Dendritic cell treated with granulocyte-macrophage colony-stimulating factor and Interleukin-4, amounts not matched to agents 40 ng/mL and 50 ng/mL, for 4 days (primary cell): ENCODE data around the gene RRM1.
"Not testable (repeated sequence)": the region's sequence is repeated elsewhere in the genome, so short reads cannot be mapped to it uniquely, and the experiment has no call there.

Experiments
- H3K27ac Mint-ChIP-seq: one replicate; pipeline ENCODE4 v1.8.0; 2022; ENCODE audit warnings: mild to moderate bottlenecking, mixed read lengths
- H3K27me3 Mint-ChIP-seq: one replicate; pipeline ENCODE4 v1.8.0; 2022; ENCODE audit warnings: mild to moderate bottlenecking, mixed read lengths
- H3K36me3 Mint-ChIP-seq: one replicate; pipeline ENCODE4 v1.8.0; 2022; ENCODE audit warnings: low read depth, mixed read lengths
- H3K4me1 Mint-ChIP-seq: one replicate; pipeline ENCODE4 v1.8.0; 2022; ENCODE audit warnings: low read depth, mixed read lengths
- H3K4me3 Mint-ChIP-seq: one replicate; pipeline ENCODE4 v1.8.0; 2022; ENCODE audit warnings: mild to moderate bottlenecking, moderate library complexity, mixed read lengths
- H3K9me3 Mint-ChIP-seq: one replicate; pipeline ENCODE4 v1.8.0; 2022; ENCODE audit warnings: mixed read lengths
- intact Hi-C: fragments of 100-400 bp; cut with micrococcal nuclease; formaldehyde crosslinking; loops from one replicate; pipeline ENCODE4 v1.15.0; 2022

The RRM1 gene

DNA sequence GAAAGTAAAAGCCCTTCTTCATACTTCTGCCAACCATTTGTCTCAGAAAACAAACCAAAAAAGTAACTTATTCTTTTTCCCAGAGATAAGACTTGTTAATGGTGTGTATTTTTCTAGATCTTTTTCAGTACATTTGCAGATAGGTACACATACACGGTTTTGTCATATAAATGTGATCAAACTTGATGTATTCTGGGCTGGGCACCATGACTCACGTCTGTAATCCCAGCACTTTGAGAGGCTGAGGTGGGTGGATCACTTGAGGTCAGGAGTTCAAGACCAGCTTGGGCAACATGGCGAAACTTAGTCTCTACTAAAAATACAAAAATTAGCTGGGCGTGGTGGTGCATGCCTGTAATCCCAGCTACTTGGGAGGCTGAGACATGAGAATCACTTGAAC is 35.6 kb downstream of the RRM1 start:
- peaks cover 77% of the 10 kb centered on the region for H3K36me3 Mint-ChIP-seq
- H3K9me3 Mint-ChIP-seq, intact Hi-C loops, H3K4me3 Mint-ChIP-seq, H3K27ac Mint-ChIP-seq, H3K27me3 Mint-ChIP-seq, H3K4me1 Mint-ChIP-seq: not testable (repeated sequence)

DNA sequence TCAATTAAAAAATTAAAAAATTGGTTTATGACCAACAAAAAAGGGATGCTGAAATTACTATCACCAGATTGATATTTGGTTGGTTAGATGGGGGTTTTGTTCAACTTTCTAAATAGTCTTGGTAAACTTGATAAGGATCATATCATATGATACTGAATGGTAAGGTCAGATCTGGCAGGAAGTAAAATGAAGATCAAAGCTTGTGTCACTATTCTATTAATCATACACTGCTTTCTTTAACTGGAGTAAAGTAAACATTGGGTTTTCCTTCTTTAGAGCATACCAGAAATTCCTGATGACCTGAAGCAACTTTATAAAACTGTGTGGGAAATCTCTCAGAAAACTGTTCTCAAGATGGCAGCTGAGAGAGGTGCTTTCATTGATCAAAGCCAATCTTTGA is 40.2 kb downstream of the RRM1 start:
- H3K27me3 Mint-ChIP-seq, result no peaks in the 10 kb centered on the region
- H3K36me3 Mint-ChIP-seq, result peaks cover 71% of the 10 kb centered on the region
- no peak overlapping the region for H3K27ac Mint-ChIP-seq
- H3K4me3 Mint-ChIP-seq, result no peak overlapping the region
- no peaks in the 10 kb centered on the region for H3K4me1 Mint-ChIP-seq
- H3K9me3 Mint-ChIP-seq, result peaks cover 20% of the 10 kb centered on the region
- intact Hi-C loops, result no loop called here

- Mint-ChIP-seq H3K36me3 (peaks cover 72% of the 10 kb centered on the region), H3K27ac (no peak overlapping the region), H3K27me3 (no peaks in the 10 kb centered on the region), H3K4me3 (no peak overlapping the region), H3K4me1 (no peaks in the 10 kb centered on the region), H3K9me3 (peaks cover 30% of the 10 kb centered on the region)
- intact Hi-C loops, result no loop called here
Measured at GRCh38 chr11:4138497-4138896, 43.9 kb downstream of the RRM1 start.

- Mint-ChIP-seq H3K27me3 (no peaks in the 10 kb centered on the region), H3K9me3 (peaks cover 30% of the 10 kb centered on the region), H3K27ac (no peak overlapping the region), H3K4me1 (no peaks in the 10 kb centered on the region), H3K36me3 (peaks cover 55% of the 10 kb centered on the region), H3K4me3 (no peak overlapping the region)
- intact Hi-C loops, result no loop called here
Measured at GRCh38 chr11:4140067-4140636, 45.6 kb downstream of the RRM1 start.

GRCh38 chr11:4146070-4146771 is 51.6 kb downstream of the RRM1 start:
- Mint-ChIP-seq H3K4me3 (no peak overlapping the region), H3K36me3 (peaks cover 8% of the 10 kb centered on the region), H3K4me1 (no peaks in the 10 kb centered on the region), H3K9me3 (no peaks in the 10 kb centered on the region), H3K27ac (no peak overlapping the region), H3K27me3 (peaks cover 2% of the 10 kb centered on the region)
- intact Hi-C loops, result no loop called here

DNA sequence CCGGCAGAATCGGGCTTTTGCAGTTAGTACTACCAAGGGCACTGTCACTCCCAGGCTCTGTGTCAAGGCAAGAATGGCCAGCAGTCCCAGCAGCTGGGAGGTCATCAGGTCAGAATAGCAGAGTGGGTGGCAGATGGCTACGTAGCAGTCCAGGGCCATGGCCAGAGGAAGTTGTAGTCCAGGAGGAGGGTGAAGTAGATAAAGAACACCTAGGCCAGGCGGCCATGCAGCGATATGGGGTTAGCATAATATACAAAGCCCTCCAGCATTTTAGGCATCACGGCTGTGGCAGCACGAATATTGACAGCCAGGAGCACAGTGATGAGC is 52.1 kb downstream of the RRM1 start:
- no peak overlapping the region for H3K4me3 Mint-ChIP-seq
- no peaks in the 10 kb centered on the region for H3K4me1 Mint-ChIP-seq
- no peak overlapping the region for H3K27ac Mint-ChIP-seq
- H3K36me3 Mint-ChIP-seq, result peaks cover 3% of the 10 kb centered on the region
- intact Hi-C loops, result no loop called here
- peaks cover 2% of the 10 kb centered on the region for H3K27me3 Mint-ChIP-seq
- H3K9me3 Mint-ChIP-seq, result no peaks in the 10 kb centered on the region

GRCh38 chr11:4154503-4154902 is 59.9 kb downstream of the RRM1 start:
- Mint-ChIP-seq H3K4me3 (no peak overlapping the region), H3K9me3 (no peaks in the 10 kb centered on the region), H3K4me1 (no peaks in the 10 kb centered on the region), H3K36me3 (no peaks in the 10 kb centered on the region), H3K27me3 (peaks cover 8% of the 10 kb centered on the region), H3K27ac (no peak overlapping the region)
- intact Hi-C loops, result no loop called here

GRCh38 chr11:4156571-4156970 is 62.0 kb downstream of the RRM1 start:
- Mint-ChIP-seq H3K36me3 (no peaks in the 10 kb centered on the region), H3K9me3 (no peaks in the 10 kb centered on the region), H3K27ac (no peak overlapping the region), H3K4me1 (no peaks in the 10 kb centered on the region), H3K27me3 (peaks cover 16% of the 10 kb centered on the region), H3K4me3 (no peak overlapping the region)
- intact Hi-C loops, result no loop called here

GRCh38 chr11:4158818-4159217 is 64.2 kb downstream of the RRM1 start:
- intact Hi-C loops, H3K9me3 Mint-ChIP-seq, H3K27ac Mint-ChIP-seq, H3K4me3 Mint-ChIP-seq, H3K36me3 Mint-ChIP-seq, H3K4me1 Mint-ChIP-seq: not testable (repeated sequence)
- peaks cover 13% of the 10 kb centered on the region for H3K27me3 Mint-ChIP-seq

GRCh38 chr11:4161305-4161704 is 66.7 kb downstream of the RRM1 start:
- H3K27me3 Mint-ChIP-seq, result peaks cover 13% of the 10 kb centered on the region
- no peaks in the 10 kb centered on the region for H3K36me3 Mint-ChIP-seq
- no peaks in the 10 kb centered on the region for H3K4me1 Mint-ChIP-seq
- H3K27ac Mint-ChIP-seq, result no peak overlapping the region
- H3K4me3 Mint-ChIP-seq, result no peak overlapping the region
- H3K9me3 Mint-ChIP-seq, result no peaks in the 10 kb centered on the region
- intact Hi-C loops, result no loop called here

DNA sequence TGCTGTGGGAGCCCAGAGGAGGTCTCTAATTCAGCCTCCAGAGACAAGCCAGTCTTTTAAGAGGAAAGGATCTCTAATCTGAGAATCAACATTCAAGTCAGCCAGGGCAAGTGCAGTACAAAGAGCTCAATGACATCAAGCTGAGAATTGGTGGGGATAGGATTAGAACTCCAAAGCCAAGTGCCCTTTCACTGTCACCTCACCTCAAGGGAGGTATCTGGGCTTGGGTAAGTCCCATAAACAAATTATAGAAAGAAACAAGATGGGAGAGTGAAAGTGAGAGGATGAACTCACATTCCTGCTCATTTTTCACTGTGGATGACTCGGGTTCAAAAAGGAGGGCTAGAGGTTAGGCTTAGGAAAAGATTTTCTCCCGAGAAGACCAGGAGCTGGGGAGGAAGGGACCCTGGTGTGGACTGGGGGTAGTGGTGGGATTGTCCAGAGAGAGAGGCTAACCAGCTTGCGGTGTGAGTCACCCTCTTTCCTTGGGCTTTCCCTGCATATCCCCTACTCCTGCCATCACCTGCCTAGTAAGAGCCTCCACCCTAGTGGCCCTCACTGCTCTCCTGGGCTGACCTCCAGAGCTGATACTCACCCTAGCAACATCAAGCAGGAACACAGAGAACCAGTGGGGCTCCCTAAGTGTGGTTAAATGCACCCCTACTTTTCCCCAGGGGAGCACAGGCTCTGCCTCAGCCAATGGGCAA is 70.4 kb downstream of the RRM1 start:
- Mint-ChIP-seq H3K9me3 (no peaks in the 10 kb centered on the region), H3K4me1 (no peaks in the 10 kb centered on the region), H3K27ac (no peak overlapping the region), H3K4me3 (no peak overlapping the region), H3K36me3 (no peaks in the 10 kb centered on the region), H3K27me3 (peaks cover 12% of the 10 kb centered on the region)
- intact Hi-C loops, result no loop called here

DNA sequence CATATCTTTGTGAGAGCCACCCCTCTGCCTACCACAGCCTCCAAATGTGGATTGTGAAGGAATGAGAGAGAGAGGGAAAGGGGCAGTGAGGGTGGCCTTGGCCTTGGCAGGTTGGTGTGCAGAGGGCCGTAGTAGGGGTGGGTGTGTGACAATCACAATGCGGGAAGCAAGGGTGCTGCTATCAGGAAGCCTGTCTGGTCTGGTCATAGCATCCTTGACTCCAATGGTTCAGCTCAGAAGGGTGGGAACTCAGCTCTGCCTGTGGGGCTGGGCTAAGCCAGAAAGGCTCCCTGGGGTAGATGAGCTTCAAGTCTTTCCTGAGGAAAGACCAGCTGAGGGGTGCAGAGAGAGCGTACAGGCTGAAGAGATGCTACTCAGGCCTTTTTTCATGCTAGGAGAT is 72.7 kb downstream of the RRM1 start:
- H3K9me3 Mint-ChIP-seq, result no peaks in the 10 kb centered on the region
- H3K36me3 Mint-ChIP-seq, result no peaks in the 10 kb centered on the region
- no peak overlapping the region for H3K4me3 Mint-ChIP-seq
- H3K27me3 Mint-ChIP-seq, result peaks cover 2% of the 10 kb centered on the region
- no peaks in the 10 kb centered on the region for H3K4me1 Mint-ChIP-seq
- H3K27ac Mint-ChIP-seq, result no peak overlapping the region
- intact Hi-C loops, result no loop called here

DNA sequence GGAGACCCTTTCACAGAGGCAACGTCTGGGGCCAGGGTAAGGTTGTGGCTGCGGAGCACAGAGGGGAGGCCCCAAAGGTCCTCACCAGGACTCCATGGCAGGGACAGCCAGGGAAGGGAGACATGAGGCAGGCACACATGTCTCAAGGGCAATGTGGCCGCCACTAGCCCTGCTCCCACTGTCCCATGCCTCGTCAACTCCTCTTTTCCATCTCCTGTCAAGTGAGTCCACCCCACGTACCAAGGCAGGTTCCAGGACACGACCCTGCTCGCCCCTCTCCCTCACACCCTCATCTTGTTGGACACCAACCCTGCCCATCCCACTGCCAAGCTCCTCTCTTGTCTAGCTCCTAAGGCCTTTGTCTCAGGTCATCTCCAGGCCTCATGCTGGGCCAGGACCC is 73.2 kb downstream of the RRM1 start:
- no peak overlapping the region for H3K27ac Mint-ChIP-seq
- no peaks in the 10 kb centered on the region for H3K4me1 Mint-ChIP-seq
- H3K36me3 Mint-ChIP-seq, result no peaks in the 10 kb centered on the region
- H3K27me3 Mint-ChIP-seq, result peaks cover 2% of the 10 kb centered on the region
- intact Hi-C loops, result no loop called here
- H3K9me3 Mint-ChIP-seq, result no peaks in the 10 kb centered on the region
- no peak overlapping the region for H3K4me3 Mint-ChIP-seq

- H3K27ac Mint-ChIP-seq, intact Hi-C loops, H3K4me3 Mint-ChIP-seq: not testable (repeated sequence)
Measured at GRCh38 chr11:4175620-4176350, 81.2 kb downstream of the RRM1 start.

More at GRCh38 chr11:4175620-4176350, 81.2 kb downstream of the RRM1 start:
- not testable (repeated sequence) for H3K9me3 Mint-ChIP-seq, H3K36me3 Mint-ChIP-seq, H3K27me3 Mint-ChIP-seq, H3K4me1 Mint-ChIP-seq
